ENCODE results near the gene TBC1D14.

GRCh38 chr4:6929812-6930464 lies 20.3 kb downstream of the TBC1D14 start:
- no peak for TF ChIP-seq POLR2AphosphoS5 (IDR thresholded peaks at IDR 0.05; ENCODE audit: low read depth, low read length)
- TF ChIP-seq SPI1 (IDR thresholded peaks at IDR 0.05; ENCODE audit: low read depth, low read length) = no peak
- TF ChIP-seq POLR2A (IDR thresholded peaks at IDR 0.05; ENCODE audit: low read depth, low read length) = no peak

All from GM12891 (cell line).